Esophagus mucosa (tissue), 1 donor: ENCODE data around the gene NCCRP1. TPM values are rescaled to one million over a fixed set of nuclear protein-coding genes. Genes with fewer than 3 reads are reported as not detected.

ENCODE experiments used
- ATAC-seq: fragments of 200-7000 bp; cut with Tn5 transposase; one replicate; pipeline ENCODE4 v1.9.1; 2020
- total RNA-seq: library from RNA; stranded (reverse); gene quantifications from one replicate; pipeline ENCODE4 v1.2.4, GENCODE V29; 2023
- donor health status: DM: yes; HTN: yes; CAD: no.

The NCCRP1 gene
- total RNA-seq, result 298 TPM

- peak; percentile 68 for ATAC-seq
Measured at GRCh38 chr19:39196860-39197562, at the start of gene NCCRP1. NCCRP1 (plus strand) TSS chr19:39196964; CDS start chr19:39196983, 19 bp downstream.

- no peak for ATAC-seq
Measured at GRCh38 chr19:39147480-39147879, 49.3 kb upstream of the NCCRP1 start.

- no peak for ATAC-seq
Measured at GRCh38 chr19:39148939-39149529, 47.7 kb upstream of the NCCRP1 start.

GRCh38 chr19:39150235-39150634, 46.5 kb upstream of the NCCRP1 start:
- no peak for ATAC-seq

DNA sequence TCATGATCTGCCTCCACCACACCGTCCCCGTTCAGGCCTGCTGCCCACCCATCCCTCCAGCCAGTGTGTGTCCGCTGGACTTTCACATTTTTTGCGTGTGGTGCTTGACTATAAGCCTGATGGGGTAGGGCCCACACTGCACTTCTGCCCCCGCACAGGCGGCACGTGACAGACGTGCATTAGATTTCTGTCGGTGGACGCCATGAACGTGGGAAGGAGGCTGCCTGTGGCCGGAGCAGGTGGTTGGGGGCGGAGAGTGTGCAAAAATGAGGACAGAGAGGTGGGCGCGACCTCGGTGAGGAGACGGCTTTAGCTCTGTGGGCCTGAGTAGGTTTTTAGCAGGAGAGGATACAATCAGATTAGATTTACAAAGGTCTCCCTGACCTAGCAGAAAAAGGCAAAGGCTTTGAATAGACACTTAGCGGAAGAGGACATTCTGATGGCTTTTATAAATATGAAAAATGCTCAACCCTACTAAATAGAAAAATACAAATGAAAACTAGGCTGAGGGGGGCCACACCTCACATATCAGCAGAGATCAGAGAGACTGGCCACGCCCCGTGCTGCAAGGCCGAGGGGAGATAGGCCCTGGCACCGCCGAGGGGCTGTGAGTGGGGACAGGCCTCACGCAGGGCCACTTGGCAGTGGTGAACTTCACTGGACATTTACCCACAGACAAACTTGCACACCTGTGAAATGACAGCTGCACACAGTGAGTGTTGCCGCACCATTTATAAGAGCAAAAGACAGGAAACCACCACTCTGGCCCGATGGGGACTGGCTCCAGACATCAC, 45.8 kb upstream of the NCCRP1 start:
- no peak for ATAC-seq

DNA sequence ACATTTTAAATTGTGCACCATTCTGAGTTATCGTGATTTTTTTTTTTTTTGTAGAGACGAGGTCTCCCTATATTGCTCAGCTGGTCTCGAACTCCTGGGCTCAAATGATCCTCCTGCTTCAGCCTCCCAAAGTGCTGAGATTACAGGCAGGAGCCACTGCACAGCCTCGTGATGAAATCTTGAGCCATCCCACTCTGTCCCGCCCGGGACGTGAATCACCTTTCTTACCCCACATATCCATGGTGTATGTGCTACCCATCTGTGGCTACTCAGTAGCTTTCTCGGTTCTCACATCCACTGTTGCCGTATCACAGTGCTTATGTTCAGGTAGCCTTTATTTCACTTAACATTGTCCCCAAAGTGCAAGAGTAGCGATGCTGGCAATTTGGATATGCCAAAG, 44.7 kb upstream of the NCCRP1 start:
- no peak for ATAC-seq

- ATAC-seq, result peak; percentile 59
Measured at GRCh38 chr19:39154100-39154628, 42.6 kb upstream of the NCCRP1 start.

DNA sequence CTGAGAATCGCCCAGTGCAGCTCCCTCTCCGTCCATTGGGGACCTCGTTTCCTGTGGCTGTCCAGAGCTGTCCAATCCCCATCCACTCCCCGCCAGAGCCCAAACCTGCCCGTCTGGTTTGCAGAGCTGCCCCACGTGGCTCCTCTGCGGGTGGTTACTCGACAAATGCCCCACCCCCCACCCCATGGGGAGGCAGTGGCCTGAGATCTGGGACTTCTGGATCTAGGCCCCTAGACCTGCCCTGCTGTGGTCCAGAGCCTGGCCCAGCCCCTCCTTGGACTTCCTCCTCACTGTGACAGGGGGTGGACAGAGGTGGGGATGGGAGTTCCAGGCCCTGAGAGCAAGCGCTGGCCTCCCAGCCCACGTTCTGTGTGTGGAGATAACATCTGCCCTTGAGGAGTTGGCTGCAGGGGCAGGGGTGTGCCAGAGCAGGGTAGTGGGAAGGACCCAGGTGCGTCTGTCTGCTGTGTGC, 42.1 kb upstream of the NCCRP1 start:
- ATAC-seq, result peak; percentile 84

DNA sequence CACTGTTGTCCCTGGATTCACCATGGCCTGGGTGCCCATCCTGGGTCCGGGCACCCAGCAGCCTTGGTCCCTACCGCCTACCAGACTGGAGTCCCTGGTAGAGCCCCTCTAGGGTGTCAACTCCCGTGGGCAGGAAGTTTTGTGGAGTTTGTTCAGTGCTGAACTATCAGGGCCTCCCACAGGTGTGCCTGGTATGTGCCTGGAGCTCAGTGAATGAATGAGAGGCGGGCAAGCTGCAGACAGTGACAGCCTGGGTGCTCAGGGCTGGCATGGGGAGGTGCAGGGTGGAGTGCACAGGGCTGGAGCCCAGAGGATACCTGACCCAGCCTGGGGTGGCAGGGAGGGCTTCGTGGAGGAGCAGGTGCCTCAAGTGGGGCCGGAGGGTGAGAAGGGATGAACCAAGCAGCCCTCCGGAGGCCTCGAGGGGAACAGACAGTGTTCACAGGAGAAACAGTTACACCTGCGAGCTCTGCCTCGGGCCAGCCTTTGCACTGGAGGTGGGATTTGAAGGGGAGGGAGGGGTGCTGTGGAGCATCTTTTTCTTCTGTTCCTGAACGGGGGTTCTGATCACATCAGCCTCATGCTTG, 41.6 kb upstream of the NCCRP1 start:
- ATAC-seq, result peak; percentile 62

DNA sequence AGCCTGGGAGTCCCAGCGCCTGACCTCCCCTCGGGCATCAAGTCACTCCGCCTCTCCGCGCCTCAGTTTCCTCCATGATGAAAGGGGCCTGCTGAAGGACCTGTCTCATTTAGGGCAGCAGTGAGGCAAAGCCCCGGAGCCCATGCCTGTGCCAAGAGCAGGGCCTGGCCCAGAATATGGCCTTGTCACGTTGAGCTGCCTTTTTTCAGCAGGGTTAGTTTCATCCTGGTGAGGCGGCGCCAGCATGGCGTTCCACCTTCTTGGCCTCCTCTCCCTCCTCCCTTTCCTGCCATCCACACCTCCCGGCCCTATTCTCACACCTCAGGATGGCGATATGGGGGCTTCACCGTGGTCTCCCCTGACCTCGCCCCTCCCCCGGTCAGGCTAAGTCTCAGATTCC, 41.0 kb upstream of the NCCRP1 start:
- ATAC-seq, result no peak

- peak; percentile 2 for ATAC-seq
Measured at GRCh38 chr19:39156326-39157230, 40.2 kb upstream of the NCCRP1 start.

- no peak for ATAC-seq
Measured at GRCh38 chr19:39157275-39157996, 39.3 kb upstream of the NCCRP1 start.

DNA sequence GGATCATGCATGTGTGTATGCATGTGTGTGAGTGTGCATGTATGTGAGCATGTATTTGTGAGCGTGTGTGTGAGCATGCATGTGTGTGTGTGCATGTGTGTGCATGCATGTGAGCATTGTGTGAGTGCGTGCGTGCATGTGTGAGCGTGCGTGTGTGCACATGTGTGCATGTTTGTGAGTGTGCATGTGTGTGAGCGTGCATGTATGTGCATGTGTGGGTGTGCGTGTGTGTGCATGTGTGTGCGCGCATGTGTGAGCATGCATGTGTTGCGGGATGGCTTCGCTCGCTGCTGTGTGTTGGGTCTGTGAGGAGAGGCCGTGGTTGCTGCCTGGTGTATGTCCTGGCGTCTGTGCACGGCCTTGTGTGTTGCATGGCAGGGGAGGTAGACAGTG, 38.8 kb upstream of the NCCRP1 start:
- no peak for ATAC-seq

DNA sequence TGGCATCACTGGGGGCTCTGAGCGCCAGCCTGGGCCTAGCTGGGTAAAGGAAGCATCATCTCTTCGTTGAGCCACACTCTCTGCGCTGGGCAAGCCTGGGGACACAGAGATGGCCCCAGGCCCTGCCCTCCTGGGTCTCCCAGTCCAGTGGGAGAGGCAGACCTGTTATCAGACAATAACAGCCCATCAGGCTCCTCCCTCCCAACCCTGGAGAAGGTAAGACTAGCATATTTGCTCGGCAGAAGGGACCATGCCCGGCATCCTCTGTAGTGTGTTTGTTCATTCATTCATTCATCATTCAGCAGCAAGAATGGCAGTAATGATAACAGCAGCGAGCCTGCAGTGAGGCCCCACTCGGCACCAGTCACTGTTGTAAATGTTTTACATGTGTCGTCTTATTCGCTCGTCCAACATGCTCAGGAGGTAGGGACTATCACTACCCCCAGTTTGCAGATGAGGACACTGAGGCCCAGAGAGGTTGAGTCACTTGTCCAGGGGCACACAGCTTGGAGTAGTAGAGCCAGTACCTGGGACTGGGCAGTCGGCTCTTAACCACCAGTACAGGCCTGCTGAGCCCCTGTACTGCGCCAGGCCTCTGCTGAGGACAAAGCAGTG, 38.0 kb upstream of the NCCRP1 start:
- no peak for ATAC-seq

- peak; percentile 68 for ATAC-seq
Measured at GRCh38 chr19:39160523-39160861, 36.3 kb upstream of the NCCRP1 start.

GRCh38 chr19:39160889-39161672, 35.7 kb upstream of the NCCRP1 start:
- ATAC-seq, result peak; percentile 74

DNA sequence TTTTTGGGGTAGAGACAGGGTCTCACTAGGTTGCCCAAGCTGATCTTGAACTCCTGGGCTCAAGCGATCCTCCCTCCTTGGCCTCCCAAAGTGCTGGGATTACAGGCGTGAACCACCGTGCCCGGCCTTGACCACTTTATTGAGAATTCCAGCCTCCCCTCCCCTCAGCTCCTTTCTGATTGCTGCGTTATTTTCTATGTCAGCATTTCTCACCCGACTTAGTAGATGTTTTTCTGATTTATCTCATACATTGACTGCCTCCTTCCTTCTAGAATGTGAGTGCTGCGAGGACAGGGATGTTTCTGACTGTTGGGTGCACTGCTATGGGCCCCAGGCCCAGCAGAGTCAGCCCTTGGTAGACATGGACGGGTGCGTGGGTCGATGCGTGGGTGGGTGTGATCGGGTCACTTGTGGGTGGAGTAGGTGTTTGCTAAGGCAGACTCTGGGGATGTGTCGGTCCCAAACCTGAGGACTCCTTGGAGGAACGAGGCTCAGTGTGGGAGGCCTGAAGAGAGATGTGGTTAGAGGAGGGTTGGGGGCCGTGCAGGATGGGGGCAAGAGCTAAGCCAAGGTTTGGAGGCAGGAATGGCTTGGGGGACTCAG, 34.2 kb upstream of the NCCRP1 start:
- ATAC-seq, result no peak

DNA sequence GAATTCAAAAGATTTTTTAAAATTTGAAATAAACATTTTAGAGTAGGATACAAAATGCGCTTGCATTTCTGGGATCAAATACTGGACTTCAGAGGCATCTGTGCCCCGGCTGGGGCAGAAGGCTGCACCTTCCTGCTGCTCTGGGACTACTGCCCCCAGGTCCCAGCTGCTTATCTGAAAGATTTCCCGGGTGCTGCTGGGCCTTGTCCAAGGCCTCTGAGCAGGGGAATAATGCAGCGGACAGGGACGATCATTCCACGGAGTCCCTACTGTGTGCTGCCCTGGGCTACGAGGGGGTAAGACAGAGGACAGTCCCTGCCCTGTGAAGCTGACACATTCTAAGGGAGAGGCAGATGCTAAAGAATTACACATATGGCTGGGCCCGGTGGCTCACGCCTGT, 33.1 kb upstream of the NCCRP1 start:
- ATAC-seq, result no peak

DNA sequence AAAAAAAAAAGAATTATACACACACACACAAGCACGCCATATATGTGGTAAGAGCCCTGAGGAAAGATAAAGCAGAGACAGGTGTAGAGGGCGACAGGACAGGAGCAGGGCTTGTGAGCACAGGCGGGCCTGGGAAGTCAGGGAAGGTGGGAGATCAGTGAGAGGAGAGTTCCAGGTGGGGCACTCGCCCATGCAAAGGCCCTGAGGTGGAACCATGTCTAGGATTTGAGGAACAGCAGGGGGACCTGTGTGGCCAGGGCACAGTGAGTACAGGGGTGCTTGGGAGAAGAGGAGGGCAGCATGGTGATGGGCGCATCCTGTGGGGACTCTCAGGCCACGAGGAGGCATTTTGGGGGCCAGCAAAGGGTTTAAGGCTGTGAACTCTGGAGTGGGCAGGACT, 32.5 kb upstream of the NCCRP1 start:
- no peak for ATAC-seq

DNA sequence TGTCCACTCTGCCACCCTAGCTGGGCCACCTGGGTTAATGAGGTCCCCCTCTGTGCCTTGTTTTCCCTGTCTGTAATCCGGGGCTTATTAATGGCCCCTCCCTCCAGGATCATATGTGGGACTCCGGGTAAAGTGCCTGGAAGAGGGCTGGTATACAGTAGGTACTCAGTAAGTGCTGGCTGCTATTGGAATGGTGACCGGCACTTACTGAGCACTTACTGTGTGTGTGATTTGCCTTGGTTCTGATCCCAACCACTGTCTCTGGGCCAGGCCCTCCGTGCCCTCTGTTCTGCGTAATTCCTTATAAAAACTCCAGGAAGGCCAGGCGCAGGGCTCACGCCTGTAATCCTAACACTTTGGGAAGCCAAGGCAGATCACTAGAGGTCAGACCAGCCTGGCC, 30.9 kb upstream of the NCCRP1 start:
- no peak for ATAC-seq
